IPS-NIHi7 (cell line): ENCODE data around the gene SPHKAP.
"Not testable (repeated sequence)": the region's sequence is repeated elsewhere in the genome, so short reads cannot be mapped to it uniquely, and the experiment has no call there.

Experiments used
- DNase-seq: peaks from one replicate; pipeline ENCODE4 v3.0.0; 2012; ENCODE audit warnings: mixed read lengths; ENCODE audit errors: extremely low spot score

Gene SPHKAP

DNA sequence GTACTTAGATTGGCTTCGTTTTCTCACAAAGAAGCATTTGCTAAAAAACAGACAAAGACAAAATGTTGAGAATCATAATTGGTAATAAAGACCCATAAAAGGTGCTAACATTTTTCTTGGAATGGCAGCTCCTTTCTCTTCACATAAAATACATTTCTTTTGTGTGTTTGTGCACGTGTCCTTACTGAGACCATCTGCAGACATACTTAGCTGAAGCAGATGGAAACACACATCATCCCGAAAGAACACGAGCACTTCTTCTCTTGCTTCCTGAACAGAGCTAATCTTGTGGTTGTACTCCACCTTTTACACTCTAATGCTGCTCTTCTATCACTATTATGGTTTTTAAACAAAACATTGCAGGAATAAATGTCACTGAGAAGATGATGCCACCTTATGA is 142.5 kb downstream of the SPHKAP start:
- DNase-seq: no peak

DNA sequence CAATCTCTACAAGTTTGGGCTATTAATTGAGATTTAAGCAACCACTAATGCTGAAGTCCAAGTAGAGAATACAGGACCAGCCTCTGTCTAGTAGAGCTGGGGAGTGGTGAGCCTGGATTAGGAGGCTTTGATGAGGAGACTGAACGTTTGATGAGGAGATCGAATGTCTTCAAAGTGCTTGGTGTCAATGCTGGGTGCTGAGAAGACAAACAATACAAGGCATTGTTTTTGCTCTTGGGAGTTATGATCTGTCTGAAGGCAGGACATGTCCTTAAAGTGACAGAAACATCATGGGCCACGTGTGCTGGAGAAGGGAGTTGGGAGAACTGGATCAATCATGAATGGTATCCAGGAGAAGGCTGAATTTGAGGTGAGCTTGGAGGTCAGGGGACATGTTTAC is 143.6 kb downstream of the SPHKAP start:
- DNase-seq: no peak

DNA sequence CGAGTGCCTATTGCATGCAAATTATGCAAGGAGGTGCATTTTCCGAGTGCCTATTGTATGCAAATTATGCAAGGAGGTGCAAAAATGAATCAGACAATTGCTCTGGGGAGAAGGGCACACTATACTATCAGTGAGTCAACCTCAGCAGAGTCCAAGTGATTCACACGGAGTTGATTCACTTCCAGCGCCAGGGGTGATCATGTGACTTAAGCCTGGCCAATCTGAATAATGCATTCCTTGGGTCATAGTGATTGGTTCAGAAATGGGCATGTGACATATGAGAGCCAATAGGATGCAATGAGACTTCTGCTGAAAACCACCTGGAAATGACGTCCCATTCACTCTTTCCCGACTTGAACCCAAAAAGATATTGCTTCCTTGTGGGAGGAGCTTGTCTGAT is 157.9 kb downstream of the SPHKAP start:
- no peak for DNase-seq

- DNase-seq: no peak
Observed at GRCh38 chr2:228018311-228018710, 163.2 kb downstream of the SPHKAP start.

DNA sequence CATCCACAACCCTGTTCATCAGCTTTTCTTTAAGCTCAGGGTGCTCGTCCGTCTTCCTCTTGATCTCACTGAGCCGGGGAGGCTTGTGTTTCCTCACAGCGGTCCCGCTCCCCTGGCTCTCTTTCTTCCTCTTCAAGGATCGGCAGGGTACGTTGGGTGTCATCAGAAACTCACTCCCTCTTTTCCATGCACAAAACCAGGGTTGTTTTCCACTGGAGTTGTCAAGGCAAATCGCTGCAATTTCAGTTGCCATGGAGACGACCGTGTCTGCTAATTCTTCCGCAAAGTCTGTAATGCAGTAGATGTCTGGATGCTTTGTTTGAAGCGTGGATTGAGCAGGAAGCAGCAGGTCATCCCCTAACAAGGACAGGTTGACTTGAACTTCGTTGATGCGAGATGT is 163.7 kb downstream of the SPHKAP start:
- DNase-seq: no peak

DNA sequence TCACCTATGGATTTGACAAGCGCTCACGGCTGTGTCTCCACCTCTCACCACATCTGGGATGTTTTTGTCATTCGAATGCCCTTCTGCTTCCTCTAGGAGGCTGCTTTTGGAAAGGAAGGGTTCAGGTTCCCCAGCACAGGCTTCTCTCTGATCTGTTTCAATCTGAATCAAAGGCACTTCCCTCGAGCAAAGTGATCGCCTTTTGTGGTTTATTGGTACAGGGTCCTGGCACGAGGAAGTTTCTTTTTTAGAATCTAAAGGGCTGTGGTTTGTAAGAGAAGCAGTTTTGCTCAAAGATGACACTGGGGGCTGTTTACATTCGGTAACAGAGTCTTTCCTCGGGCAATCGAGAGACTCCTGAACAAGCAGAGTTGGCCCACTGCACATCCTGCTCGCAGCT is 165.1 kb downstream of the SPHKAP start:
- DNase-seq: peak; percentile 52

DNA sequence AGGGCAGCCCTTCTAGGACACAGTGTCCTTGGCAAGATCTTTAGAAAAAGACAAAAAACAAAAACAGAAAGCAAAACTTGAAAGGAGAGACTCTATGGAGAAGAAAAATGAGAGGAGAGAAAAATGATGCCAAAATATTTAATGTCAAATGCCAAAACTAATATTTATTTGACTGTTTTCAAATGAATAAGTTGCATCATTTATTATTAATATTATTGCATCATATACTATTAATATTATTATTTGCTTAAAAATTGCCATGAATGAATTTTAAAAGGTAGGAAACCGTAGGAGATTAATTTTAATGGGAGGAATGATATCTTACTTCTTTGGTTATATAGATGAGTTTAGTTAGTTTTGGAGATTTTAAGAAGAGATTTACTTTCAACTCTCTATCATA is 165.7 kb downstream of the SPHKAP start:
- no peak for DNase-seq

DNA sequence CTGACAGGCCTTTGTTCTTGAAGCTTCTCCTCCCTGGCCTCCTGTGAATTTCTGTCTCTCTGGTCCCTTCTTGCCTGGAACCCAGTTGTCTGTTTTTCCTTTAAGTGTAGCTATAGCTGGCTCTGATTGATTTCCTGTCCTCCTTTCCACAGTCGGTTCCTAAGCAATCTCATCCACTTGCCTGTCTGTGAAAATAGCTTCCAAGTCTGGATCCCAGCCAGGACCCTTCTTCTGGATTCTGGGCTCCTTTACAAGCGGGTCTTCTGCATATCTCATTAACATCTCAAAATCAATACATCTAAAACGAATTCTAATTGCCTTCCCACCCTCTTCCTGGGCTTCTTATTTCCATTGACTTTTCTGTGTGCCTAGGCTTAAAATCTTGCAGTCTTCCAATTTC is 185.1 kb downstream of the SPHKAP start:
- no peak for DNase-seq

DNA sequence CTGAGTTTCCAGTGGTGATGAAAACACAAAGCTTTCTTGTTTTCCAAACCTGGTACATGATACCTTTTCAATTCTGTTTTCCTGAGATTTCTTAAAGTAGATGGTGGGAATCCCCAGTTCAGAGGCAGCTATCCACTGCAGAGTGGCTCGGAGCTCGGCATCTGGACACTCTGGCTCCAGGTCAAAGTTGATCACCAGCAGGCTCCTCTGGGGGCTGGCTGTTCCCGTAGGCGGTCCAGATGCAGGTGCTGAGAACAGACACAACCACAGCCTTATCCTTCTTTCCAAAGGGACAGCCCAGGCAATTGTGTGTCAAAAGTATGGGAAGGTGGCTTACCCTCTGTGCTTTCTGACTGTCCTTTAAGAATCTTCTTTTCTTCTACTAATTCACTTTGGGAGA is 190.6 kb downstream of the SPHKAP start:
- DNase-seq: no peak

GRCh38 chr2:227973241-227973640 is 208.2 kb downstream of the SPHKAP start:
- DNase-seq: no peak

- DNase-seq: no peak
Observed at GRCh38 chr2:227971619-227972230, 209.8 kb downstream of the SPHKAP start.

DNA sequence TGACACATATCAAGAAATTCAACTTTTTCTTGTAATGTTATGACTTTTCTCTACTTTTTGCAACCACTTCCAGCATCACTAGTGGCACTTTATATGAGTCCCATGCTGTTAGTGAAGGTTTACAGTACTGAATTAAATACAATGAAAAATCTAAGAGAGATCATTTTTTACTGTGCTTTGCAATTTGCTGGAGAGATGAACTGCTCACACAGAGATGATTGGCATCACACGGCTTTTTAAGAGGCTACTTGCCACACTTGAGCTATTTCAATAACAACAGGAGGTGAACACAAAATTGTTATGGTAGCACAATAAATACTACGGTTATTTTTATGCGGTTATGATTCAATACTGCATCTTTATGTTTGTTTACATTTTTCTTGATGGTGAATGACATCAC is 221.2 kb downstream of the SPHKAP start:
- no peak for DNase-seq

GRCh38 chr2:227942965-227943364 is 238.5 kb downstream of the SPHKAP start:
- no peak for DNase-seq

GRCh38 chr2:227942021-227942420 is 239.5 kb downstream of the SPHKAP start:
- DNase-seq: no peak

DNA sequence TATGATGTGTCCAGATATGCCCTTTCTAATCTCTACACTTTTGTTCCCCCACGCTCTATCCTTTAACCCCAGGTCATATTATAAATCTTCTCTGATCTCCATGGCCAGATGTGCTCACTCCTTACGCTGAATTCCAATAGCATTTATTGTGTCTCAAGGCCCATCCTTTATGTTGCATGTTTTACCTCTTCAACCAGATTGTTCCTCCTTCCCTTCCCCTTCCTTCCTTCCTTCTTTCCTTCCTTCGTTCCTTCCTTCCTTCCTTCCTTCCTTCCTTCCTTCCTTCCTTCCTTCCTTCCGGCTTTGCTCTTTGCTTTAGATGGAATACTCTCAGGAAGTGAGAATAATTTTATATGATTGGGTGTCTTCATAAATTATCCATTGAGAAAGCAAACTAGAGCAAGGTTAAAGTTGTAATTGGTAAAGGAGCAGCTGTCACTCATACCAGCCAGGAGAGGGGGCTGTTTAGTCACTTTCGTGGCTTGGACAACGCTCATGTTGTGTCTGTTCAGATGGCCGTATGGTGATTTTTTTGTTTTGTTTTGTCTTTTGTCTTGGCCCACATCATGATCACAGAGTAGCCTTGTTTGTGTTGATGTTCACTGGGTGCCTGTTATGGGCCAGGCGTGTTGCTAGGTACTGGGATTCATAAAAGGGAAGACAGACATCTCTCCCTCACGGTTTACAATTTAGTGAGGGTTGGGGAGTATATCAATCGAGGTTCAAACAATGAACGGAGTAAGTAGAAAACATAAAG is 242.0 kb downstream of the SPHKAP start:
- DNase-seq: peak; percentile 71

- not testable (repeated sequence) for DNase-seq
Observed at GRCh38 chr2:227936249-227936648, 245.2 kb downstream of the SPHKAP start.

DNA sequence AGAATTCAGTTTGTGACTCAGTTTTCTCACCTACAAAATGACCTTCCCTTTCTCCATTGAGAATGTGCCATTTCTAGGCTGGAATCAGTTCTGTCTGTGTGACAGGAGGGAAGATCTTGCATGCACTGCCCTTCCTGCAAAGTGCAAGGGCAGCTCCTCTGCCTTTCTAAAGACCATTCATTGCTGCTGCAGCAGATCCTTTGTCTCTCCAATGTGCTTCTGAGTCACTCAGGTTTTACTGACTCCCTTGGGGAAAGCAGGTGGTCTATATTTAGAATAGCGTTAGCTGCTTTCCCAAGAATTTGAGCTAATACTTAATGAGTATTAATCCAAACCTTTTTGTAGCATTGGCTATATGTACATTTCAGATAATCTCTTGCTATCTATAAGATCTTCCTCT is 247.6 kb downstream of the SPHKAP start:
- DNase-seq: no peak

GRCh38 chr2:227932403-227932802 is 249.1 kb downstream of the SPHKAP start:
- DNase-seq: no peak

- no peak for DNase-seq
Observed at GRCh38 chr2:227932001-227932400, 249.5 kb downstream of the SPHKAP start.
